HG02623 (cell line): Measurements from ENCODE around the gene ITIH6.
"Not testable (repeated sequence)": the region's sequence is repeated elsewhere in the genome, so short reads cannot be mapped to it uniquely, and the experiment has no call there.

Source experiments
- ATAC-seq: cut with Tn5 transposase; IDR thresholded peaks from one replicate; pipeline ENCODE4 v1.9.1; 2021; ENCODE audit warnings: moderate library complexity; ENCODE audit not compliant: unreplicated experiment

The ITIH6 gene

DNA sequence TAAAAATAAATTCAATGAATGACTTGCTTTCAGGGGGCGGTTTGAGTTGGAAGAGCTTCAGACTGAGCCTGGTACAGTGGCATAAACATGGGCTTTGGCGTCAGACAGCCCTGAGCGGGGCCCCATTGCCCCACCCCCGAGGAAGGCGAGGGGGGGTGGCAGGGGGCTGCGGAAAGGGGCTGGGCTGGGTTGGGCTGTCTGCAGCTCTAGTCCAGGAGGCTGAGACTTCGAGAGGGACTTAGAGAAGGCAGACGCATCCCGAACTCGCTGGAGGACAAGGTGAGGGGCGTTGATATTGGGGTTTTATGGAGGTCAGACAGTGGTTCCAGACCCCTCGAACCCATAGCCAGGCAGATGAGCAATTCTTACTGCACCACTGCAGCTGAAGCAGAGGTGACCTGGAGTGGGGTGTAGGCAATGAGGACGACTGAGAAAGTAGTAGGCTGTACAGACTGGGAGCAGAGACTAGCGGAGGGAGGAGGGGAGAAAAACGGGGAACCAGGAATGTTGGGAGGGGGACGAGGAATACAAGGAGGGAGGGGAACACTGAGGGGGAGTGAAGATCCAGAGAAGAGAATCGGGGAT lies 9.6 kb upstream of the ITIH6 start, which contains the start of gene MAGED2:
MAGED2 (plus strand) TSS at position 222 of the 585 bp plus-strand sequence. CDS start 1,587 bp downstream, outside the sequence.
- ATAC-seq = no peak

DNA sequence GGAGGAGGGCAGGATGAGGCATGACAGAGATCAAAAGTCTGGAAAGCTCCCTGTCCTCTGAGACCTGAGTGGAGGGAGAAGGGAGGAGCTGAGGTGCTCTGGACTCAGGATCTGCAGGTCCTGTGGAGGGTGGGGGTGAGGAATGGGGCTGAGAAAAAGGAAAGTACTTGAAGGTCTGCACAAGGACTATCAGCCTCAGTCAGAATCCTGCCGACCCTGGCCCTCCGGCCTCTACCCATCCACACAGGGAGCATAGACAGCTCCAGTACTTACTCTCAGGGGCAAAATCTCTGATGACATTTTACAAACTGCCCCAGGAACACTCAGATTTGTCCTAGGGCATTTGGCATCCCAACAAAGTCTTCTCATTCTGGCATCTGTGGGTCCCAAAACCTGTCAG lies 991 bp upstream of the ITIH6 start:
- no peak for ATAC-seq

DNA sequence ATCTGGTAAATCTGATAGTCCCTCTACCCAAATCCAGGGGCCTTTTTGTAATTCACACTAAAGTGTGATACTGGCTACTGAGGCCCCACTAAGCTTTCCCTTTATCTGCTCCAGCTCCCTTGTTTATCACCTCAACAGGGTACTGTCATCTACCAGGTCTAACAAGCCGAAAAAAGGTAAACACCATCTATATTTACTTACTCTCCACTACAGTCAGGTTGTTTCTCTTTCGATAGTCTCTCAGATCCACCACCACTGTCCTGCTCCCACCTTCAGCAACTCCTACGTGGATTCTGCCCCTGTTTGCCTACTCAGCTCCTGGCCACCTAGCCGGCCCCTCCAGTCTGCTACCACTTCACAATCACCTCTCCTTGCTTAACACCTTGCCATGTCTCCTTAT lies 3.3 kb downstream of the ITIH6 start:
- no peak for ATAC-seq

GRCh38 chrX:54794028-54794427 lies 4.0 kb downstream of the ITIH6 start:
- ATAC-seq = no peak

DNA sequence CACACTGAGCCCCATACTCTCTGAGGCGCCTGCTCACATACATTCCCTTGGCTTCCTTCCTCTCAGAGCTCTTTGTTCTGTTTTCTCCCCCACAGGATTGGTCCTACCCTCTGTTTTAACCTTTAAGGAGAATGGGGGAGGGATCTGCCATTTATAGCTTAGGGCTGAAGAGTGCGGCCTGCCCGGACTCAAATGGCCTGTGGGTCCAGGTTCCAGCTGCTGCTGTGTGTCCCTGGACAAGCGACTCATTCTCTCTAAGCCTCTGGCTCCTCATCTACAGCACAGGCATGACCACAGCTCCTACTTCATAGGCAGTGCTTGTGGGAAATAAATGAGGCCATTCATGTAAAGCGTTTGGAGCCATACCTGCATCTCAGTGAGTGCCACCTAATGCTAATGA lies 8.7 kb downstream of the ITIH6 start:
- not testable (repeated sequence) for ATAC-seq

GRCh38 chrX:54788446-54788845 lies 9.6 kb downstream of the ITIH6 start:
- ATAC-seq = no peak

- no peak for ATAC-seq
Observed at GRCh38 chrX:54786967-54787366, 11.1 kb downstream of the ITIH6 start.

DNA sequence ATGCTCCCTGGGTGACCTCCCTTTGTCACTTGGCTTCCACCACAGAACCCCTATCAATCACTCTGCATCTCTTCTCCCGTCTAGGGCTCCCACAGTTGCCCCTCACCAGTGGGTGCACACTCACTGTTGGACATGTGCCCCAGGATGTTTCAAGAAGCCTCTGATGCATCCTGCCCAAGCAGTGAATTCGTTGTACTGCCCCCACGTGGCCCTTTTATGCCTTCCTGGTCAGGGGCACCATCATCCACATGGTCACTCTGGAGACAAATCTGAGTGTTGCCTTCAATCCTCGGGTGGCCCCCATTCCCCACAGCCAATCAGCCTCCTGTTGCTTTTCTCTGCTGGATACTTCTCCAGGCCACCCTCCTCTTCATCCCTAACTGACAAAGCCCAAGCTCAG lies 12.2 kb downstream of the ITIH6 start:
- ATAC-seq = no peak

GRCh38 chrX:54776987-54777672 lies 20.9 kb downstream of the ITIH6 start:
- ATAC-seq = no peak

DNA sequence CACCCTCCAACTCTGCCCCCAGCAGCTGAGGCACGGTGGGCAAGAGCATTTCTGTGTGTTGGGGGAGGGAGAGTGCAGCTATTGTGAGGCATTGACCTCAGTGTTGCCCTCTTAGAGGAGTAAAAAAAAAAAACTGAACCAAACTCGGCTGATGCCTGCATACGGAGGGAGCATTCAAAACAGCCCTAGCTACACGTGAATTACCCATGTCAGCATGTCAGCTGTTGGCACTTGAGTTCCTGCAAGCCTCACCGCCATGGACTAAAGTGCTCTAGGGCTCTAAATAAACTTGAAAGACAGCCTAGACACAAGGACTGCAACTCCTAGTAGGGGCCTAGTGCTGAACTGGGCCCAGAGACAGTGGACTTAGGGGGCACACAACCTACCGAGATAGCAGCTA lies 22.0 kb downstream of the ITIH6 start:
- no peak for ATAC-seq

GRCh38 chrX:54774391-54775094 lies 23.5 kb downstream of the ITIH6 start:
- ATAC-seq = not testable (repeated sequence)

DNA sequence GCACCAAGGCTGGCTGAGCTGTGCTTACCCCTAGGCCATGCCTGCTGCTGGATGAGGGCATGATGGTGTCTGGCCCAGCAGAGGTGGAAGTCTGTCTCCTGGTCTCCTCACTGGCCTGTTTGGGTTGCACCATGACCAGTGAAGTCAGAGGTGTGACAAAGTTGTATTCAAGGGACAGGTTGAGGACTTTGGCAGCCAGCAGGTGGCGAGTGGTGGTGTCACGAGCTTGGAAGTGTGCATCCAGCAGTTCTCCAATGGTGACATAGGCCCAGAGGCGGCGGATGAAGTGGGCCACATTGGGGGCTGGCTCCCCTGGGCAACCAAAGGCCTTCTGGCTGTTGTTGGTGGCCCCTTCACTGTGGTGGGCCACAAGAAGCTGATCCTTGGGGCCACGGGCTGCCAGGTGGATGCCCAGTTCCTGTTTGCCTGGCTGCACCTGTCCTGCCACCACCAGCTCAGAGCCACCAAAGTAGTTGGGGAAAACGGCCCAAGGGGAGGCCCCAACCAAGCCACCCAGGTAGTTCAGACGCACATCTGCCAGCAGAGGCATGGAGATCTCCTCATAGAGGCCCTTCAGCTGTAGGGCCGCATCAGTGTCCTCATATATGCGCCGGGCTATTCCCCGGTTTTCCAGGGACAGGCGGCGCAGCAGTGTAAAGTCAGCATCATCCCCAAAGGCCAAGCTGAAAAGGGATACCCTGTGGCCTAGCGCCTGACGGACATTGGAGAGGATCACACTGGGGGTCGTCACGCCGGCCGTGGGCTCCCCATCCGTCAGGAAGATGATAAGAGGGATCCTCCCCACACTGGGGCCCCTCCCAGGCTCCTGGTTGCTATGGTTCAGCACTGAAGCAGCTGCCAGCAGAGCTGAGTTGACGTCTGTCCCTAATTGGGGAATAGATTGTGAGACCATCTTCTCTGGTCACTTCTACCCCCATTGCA lies 39.7 kb downstream of the ITIH6 start:
- no peak for ATAC-seq

GRCh38 chrX:54754854-54755253 lies 43.2 kb downstream of the ITIH6 start:
- no peak for ATAC-seq

GRCh38 chrX:54748626-54749025 lies 49.4 kb downstream of the ITIH6 start:
- no peak for ATAC-seq

GRCh38 chrX:54747733-54748393 lies 50.2 kb downstream of the ITIH6 start:
- no peak for ATAC-seq

- ATAC-seq = no peak
Observed at GRCh38 chrX:54746928-54747327, 51.1 kb downstream of the ITIH6 start.

GRCh38 chrX:54745676-54746075 lies 52.4 kb downstream of the ITIH6 start:
- no peak for ATAC-seq

DNA sequence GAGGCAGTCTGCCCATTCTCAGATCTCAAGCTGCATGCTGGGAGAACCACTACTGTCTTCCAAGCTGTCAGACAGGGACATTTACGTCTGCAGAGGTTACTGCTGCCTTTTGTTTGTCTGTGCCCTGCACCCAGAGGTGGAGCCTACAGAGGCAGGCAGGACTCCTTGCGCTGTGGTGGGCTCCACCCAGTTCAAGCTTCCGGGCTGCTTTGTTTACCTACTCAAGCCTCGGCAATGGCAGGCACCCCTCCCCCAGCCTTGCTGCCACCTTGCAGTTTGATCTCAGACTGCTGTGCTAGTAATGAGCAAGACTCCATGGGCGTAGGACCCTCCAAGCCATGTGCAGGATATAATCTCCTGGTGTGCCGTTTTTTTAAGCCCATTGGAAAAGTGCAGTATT lies 59.5 kb downstream of the ITIH6 start:
- ATAC-seq = not testable (repeated sequence)

- ATAC-seq = not testable (repeated sequence)
Observed at GRCh38 chrX:54736298-54736942, 61.6 kb downstream of the ITIH6 start.

- ATAC-seq = no peak
Observed at GRCh38 chrX:54721424-54721823, 76.6 kb downstream of the ITIH6 start.
